Liver (tissue), 9 donors: Measurements from ENCODE around the gene ZNF662. TPM values are rescaled to one million over a fixed set of nuclear protein-coding genes. Genes with fewer than 3 reads are reported as not detected.

Experiments used
- DNase-seq: peaks from one replicate; pipeline ENCODE4 v3.0.0-alpha.2; 2017; ENCODE audit warnings: low spot score
- H3K27ac ChIP-seq, 2 donors: one replicate each; pipeline ENCODE4 v1.7.0; 2013; ENCODE audit warnings: inconsistent platforms in 2 of 2, low read length in 2 of 2, control low read depth in 1 of 2, low read depth in 1 of 2, mild to moderate bottlenecking in 1 of 2
- H3K27me3 ChIP-seq, 4 donors: one replicate each; pipeline versions ENCODE4 v1.6.1 to v1.7.0; 2013; ENCODE audit warnings: low read length in 3 of 4, inconsistent platforms in 1 of 4, mild to moderate bottlenecking in 1 of 4, moderate library complexity in 1 of 4; ENCODE audit not compliant: control insufficient read depth in 4 of 4, insufficient read depth in 4 of 4
- H3K36me3 ChIP-seq, 4 donors: one replicate each; pipeline versions ENCODE4 v1.6.1 to v1.7.0; 2013; ENCODE audit warnings: low read length in 3 of 4, mild to moderate bottlenecking in 3 of 4, low read depth in 1 of 4, moderate library complexity in 1 of 4; ENCODE audit not compliant: control insufficient read depth in 4 of 4, insufficient read depth in 3 of 4
- H3K4me1 ChIP-seq, 4 donors: one replicate each; pipeline versions ENCODE4 v1.6.1 to v1.7.0; 2013; ENCODE audit warnings: low read length in 3 of 4, mild to moderate bottlenecking in 3 of 4, moderate library complexity in 1 of 4; ENCODE audit not compliant: control insufficient read depth in 4 of 4, insufficient read depth in 4 of 4
- H3K4me3 ChIP-seq, 3 donors: one replicate each; pipeline versions ENCODE4 v1.6.1 to v1.7.0; 2013; ENCODE audit warnings: low read length in 3 of 3, control low read depth in 1 of 3, low read depth in 1 of 3, mild to moderate bottlenecking in 1 of 3
- H3K9ac ChIP-seq, 2 donors: one replicate each; pipeline ENCODE4 v1.7.0; 2013; ENCODE audit warnings: low read length in 2 of 2, mild to moderate bottlenecking in 2 of 2, moderate library complexity in 2 of 2, control low read depth in 1 of 2, low read depth in 1 of 2
- H3K9me3 ChIP-seq, 4 donors: one replicate each; pipeline versions ENCODE4 v1.6.1 to v1.7.0; 2013; ENCODE audit warnings: low read length in 3 of 4; ENCODE audit not compliant: control insufficient read depth in 4 of 4
- FOXA1 ChIP-seq: IDR thresholded peaks from 2 replicates; pipeline ENCODE4 v1.6.1; 2016; ENCODE audit warnings: antibody characterized with exemption
- FOXA2 ChIP-seq: IDR thresholded peaks from 2 replicates; pipeline ENCODE4 v1.6.1; 2016; ENCODE audit warnings: antibody characterized with exemption
- GABPA ChIP-seq, 2 donors: IDR thresholded peaks in 1 of 2; conservative IDR thresholded peaks in 1 of 2; 2 replicates each; pipeline ENCODE4 v1.6.1; 2016; ENCODE audit warnings: antibody characterized with exemption in 2 of 2, mild to moderate bottlenecking in 1 of 2, moderate library complexity in 1 of 2
- HNF4A ChIP-seq, 2 donors: conservative IDR thresholded peaks; 2 replicates each; pipeline ENCODE4 v1.6.1; 2016; ENCODE audit warnings: antibody characterized with exemption in 2 of 2, mild to moderate bottlenecking in 2 of 2
- HNF4G ChIP-seq: IDR thresholded peaks from 2 replicates; pipeline ENCODE4 v1.6.1; 2016; ENCODE audit warnings: antibody characterized with exemption
- JUND ChIP-seq, 2 donors: IDR thresholded peaks; 2 replicates each; pipeline ENCODE4 v1.6.1; 2016; ENCODE audit warnings: antibody characterized with exemption in 2 of 2
- MAX ChIP-seq: IDR thresholded peaks from 2 replicates; pipeline ENCODE4 v1.6.1; 2016; ENCODE audit warnings: antibody characterized with exemption
- NR2F2 ChIP-seq: IDR thresholded peaks from 2 replicates; pipeline ENCODE4 v1.6.1; 2016; ENCODE audit warnings: antibody characterized with exemption
- REST ChIP-seq: IDR thresholded peaks from 2 replicates; pipeline ENCODE4 v1.6.1; 2016; ENCODE audit warnings: antibody characterized with exemption, mild to moderate bottlenecking
- RXRA ChIP-seq, 2 donors: IDR thresholded peaks; 2 replicates each; pipeline ENCODE4 v1.6.1; 2017 to 2018; ENCODE audit warnings: antibody characterized with exemption in 2 of 2, mild to moderate bottlenecking in 1 of 2
- SP1 ChIP-seq: IDR thresholded peaks from 2 replicates; pipeline ENCODE4 v1.6.1; 2018; ENCODE audit warnings: antibody characterized with exemption, mild to moderate bottlenecking
- TAF1 ChIP-seq: conservative IDR thresholded peaks from 2 replicates; pipeline ENCODE4 v1.6.1; 2016; ENCODE audit warnings: antibody characterized with exemption, mild to moderate bottlenecking
- YY1 ChIP-seq: IDR thresholded peaks from 2 replicates; pipeline ENCODE4 v1.6.1; 2016; ENCODE audit warnings: antibody characterized with exemption, mild to moderate bottlenecking
- ZBTB33 ChIP-seq: IDR thresholded peaks from 2 replicates; pipeline ENCODE4 v1.6.1; 2016; ENCODE audit warnings: antibody characterized with exemption
- WGBS: extraction: QIAGEN DNeasy Blood & Tissue Kit; methylation state at CpG from one replicate; pipeline ENCODE4 v1.1.7; 2013; 5-methylcytosine and 5-hydroxymethylcytosine counted together
- polyA plus RNA-seq, 2 donors: library from polyadenylated mRNA; stranded (reverse) in 1 of 2; unstranded in 1 of 2; fragments of 200-250 nt in 1 of 2; fragments of >200 nt in 1 of 2; fragmentation: Nextera tagmentation in 1 of 2; extraction: Ambion mirVana in 1 of 2; gene quantifications; one replicate each; pipeline versions ENCODE4 v1.2.1 to v1.2.3, GENCODE V29; 2013 to 2015
- total RNA-seq, 2 donors: library from RNA; depleted of rRNA; stranded (reverse); fragments of >200 nt; gene quantifications; one replicate each; pipeline ENCODE4 v1.2.3, GENCODE V29; 2014
- donor health status: healthy.
- donor health status: healthy.
- donor health status: healthy.
- donor health status: healthy.
- donor health status: healthy.

Gene ZNF662
- total and polyA plus RNA-seq, 4 donors: 2.2 to 3.9 (median 2.6) TPM

GRCh38 chr3:42905740-42906069, 237 bp upstream of the ZNF662 start:
- H3K9ac ChIP-seq: peak overlapping the region; percentile 6 to 39
- H3K36me3 ChIP-seq: peaks cover 0 to 12% (median 4%) of the 10 kb centered on the region in 4 donors
- DNase-seq: no peak
- H3K4me1 ChIP-seq: peaks cover 2 to 18% (median 6%) of the 10 kb centered on the region in 4 donors
- H3K4me3 ChIP-seq: peak overlapping the region; percentile 66 to 76 (median 74)
- TF ChIP-seq YY1: no peak
- TF ChIP-seq SP1: no peak
- H3K27me3 ChIP-seq: no peaks in the 10 kb centered on the region
- no peak overlapping the region for H3K27ac ChIP-seq
- H3K9me3 ChIP-seq: peaks cover 0 to 3% (median under 1%) of the 10 kb centered on the region in 4 donors
- 15% methylated on average over 12 of the region's 12 CpGs for WGBS

- Histone ChIP-seq H3K4me3 (peak overlapping the region in 1 of 3 donors; percentile 76), H3K4me1 (peaks cover 2 to 18% (median 6%) of the 10 kb centered on the region in 4 donors), H3K36me3 (peaks cover 0 to 22% (median 12%) of the 10 kb centered on the region in 4 donors), H3K9ac (no peak overlapping the region), H3K9me3 (peaks cover 0 to 14% (median 5%) of the 10 kb centered on the region in 4 donors), H3K27me3 (no peaks in the 10 kb centered on the region), H3K27ac (no peak overlapping the region)
- no peak for DNase-seq
- TF ChIP-seq NR2F2 (no peak), ZBTB33 (no peak), YY1 (no peak), TAF1 (no peak), SP1 (no peak), REST (no peak)
- 86% methylated on average over 4 of the region's 4 CpGs for WGBS
These were observed 874 bp downstream of the ZNF662 start for GRCh38 chr3:42906848-42907183.

GRCh38 chr3:42908675-42909074, 2.7 kb downstream of the ZNF662 start:
- H3K9me3 ChIP-seq: peaks cover 4 to 20% (median 11%) of the 10 kb centered on the region in 4 donors
- H3K27me3 ChIP-seq: no peaks in the 10 kb centered on the region
- H3K4me1 ChIP-seq: peaks cover 2 to 18% (median 6%) of the 10 kb centered on the region in 4 donors
- TF ChIP-seq NR2F2: no peak
- no peak for TF ChIP-seq RXRA (IDR thresholded peaks at IDR 0.05)
- TF ChIP-seq HNF4A (conservative IDR thresholded peaks at IDR 0.05): no peak
- no peak for TF ChIP-seq YY1
- no peak for TF ChIP-seq FOXA2
- TF ChIP-seq FOXA1: no peak
- no peak for TF ChIP-seq MAX
- TF ChIP-seq ZBTB33: no peak
- no peak for TF ChIP-seq HNF4G
- TF ChIP-seq REST: no peak
- no peak for TF ChIP-seq JUND (IDR thresholded peaks at IDR 0.05)
- no peak for TF ChIP-seq GABPA (IDR thresholded peaks at IDR 0.05 in 1 of 2, conservative IDR thresholded peaks at IDR 0.05 in 1 of 2)
- no peak for TF ChIP-seq TAF1
- H3K4me3 ChIP-seq: no peak overlapping the region
- WGBS: 93% methylated on average over 7 of the region's 7 CpGs
- H3K36me3 ChIP-seq: peaks cover under 1 to 32% (median 22%) of the 10 kb centered on the region in 4 donors
- no peak for DNase-seq
- no peak overlapping the region for H3K9ac ChIP-seq
- no peak overlapping the region for H3K27ac ChIP-seq
